DOHH2 (cell line): ENCODE data around the gene TRMT44.

Experiments used
- H3F3A ChIP-seq: fragments of 200-600 bp; sonication (generic), shearing (Covaris generic); 2 replicates; pipeline ENCODE4 v1.6.0; 2016; ENCODE audit warnings: antibody characterized with exemption, mild to moderate bottlenecking; ENCODE audit not compliant: control insufficient read depth, insufficient read depth
- H3K27ac ChIP-seq: fragments of 200-600 bp; sonication (generic); 2 replicates; pipeline ENCODE4 v1.5.1; 2014; ENCODE audit warnings: low read depth, mild to moderate bottlenecking, low read length, moderate library complexity
- H3K27me3 ChIP-seq: fragments of 200-600 bp; sonication (generic); 2 replicates; pipeline ENCODE4 v1.6.1; 2014; ENCODE audit warnings: mild to moderate bottlenecking, low read length, mixed read lengths; ENCODE audit not compliant: control insufficient read depth
- H3K36me3 ChIP-seq: fragments of 200-600 bp; sonication (generic); 2 replicates; pipeline ENCODE4 v1.6.1; 2014; ENCODE audit warnings: mild to moderate bottlenecking, low read length, moderate library complexity, mixed read lengths; ENCODE audit not compliant: control insufficient read depth
- H3K4me1 ChIP-seq: fragments of 200-600 bp; sonication (generic); 2 replicates; pipeline ENCODE4 v1.6.1; 2014; ENCODE audit warnings: mild to moderate bottlenecking, low read length, mixed read lengths; ENCODE audit not compliant: control insufficient read depth
- H3K4me2 ChIP-seq: fragments of 200-600 bp; sonication (generic); 2 replicates; pipeline ENCODE4 v1.6.0; 2014; ENCODE audit warnings: mild to moderate bottlenecking, low read length, moderate library complexity
- H3K4me3 ChIP-seq: fragments of 200-600 bp; sonication (generic); 2 replicates; pipeline ENCODE4 v1.5.1; 2014; ENCODE audit warnings: mild to moderate bottlenecking, low read length, mixed read lengths
- H3K79me2 ChIP-seq: fragments of 200-600 bp; sonication (generic); 2 replicates; pipeline ENCODE4 v1.6.1; 2014; ENCODE audit warnings: mild to moderate bottlenecking, low read length, mixed read lengths; ENCODE audit not compliant: control insufficient read depth
- H3K9me2 ChIP-seq: fragments of 200-600 bp; sonication (generic); replicated peaks from 2 replicates; pipeline ENCODE4 v1.6.1; 2014; ENCODE audit warnings: mild to moderate bottlenecking, low read length, mixed read lengths; ENCODE audit not compliant: control insufficient read depth
- H3K9me3 ChIP-seq: fragments of 200-600 bp; sonication (generic); 2 replicates; pipeline ENCODE4 v1.6.1; 2014; ENCODE audit warnings: antibody characterized with exemption, low read length, mixed read lengths; ENCODE audit not compliant: control insufficient read depth, insufficient read depth
- H4K20me1 ChIP-seq: fragments of 200-600 bp; sonication (generic); 2 replicates; pipeline ENCODE4 v1.6.0; 2014; ENCODE audit warnings: low read depth, mild to moderate bottlenecking, antibody characterized with exemption, low read length, moderate library complexity; ENCODE audit not compliant: control insufficient read depth, insufficient read depth
- CTCF ChIP-seq: fragments of 200-600 bp; sonication (generic); IDR thresholded peaks from one replicate; pipeline ENCODE4 v1.5.1; 2014; ENCODE audit warnings: antibody characterized with exemption, mild to moderate bottlenecking, low read depth, low read length; ENCODE audit not compliant: poor library complexity, severe bottlenecking
- EZH2phosphoT487 ChIP-seq: fragments of 200-600 bp; sonication (generic); IDR thresholded peaks from 2 replicates; pipeline ENCODE4 v1.6.1; 2017; ENCODE audit warnings: borderline replicate concordance, mild to moderate bottlenecking, antibody characterized with exemption, low read length, moderate library complexity, mixed read lengths

Gene TRMT44

DNA sequence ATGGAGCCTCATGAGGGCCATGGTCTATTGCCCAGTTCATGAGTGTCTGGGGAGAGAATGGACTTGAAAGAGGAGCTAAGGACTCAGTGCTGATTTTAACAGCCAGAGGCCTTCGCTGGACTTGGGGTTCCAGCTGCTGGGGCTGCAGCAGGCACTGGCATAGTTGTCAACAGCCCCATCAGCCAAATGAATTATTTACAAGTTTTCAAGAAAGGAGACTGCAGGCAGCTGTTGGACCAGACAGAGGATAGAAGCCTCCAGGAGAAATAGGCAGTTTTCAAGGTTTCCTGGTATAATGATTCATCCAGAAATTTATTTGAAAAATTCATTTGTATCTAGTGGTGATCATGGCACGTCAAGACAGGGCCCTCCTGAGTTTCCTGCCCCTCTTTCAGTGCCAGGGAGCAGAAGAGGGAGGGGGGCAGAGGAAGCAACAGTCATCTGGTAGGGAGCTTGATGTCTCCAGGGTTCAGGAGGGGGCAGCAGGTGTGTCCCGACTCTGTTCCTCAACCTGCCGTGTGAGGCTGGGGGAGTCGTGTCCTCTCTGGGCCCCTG, 76.5 kb downstream of the TRMT44 start:
- Histone ChIP-seq H3K9me2 (no peaks in the 10 kb centered on the region), H3K4me2 (no peak overlapping the region), H3K36me3 (no peaks in the 10 kb centered on the region), H4K20me1 (no peaks in the 10 kb centered on the region), H3F3A (no peaks in the 10 kb centered on the region), H3K27me3 (no peaks in the 10 kb centered on the region), H3K4me1 (no peaks in the 10 kb centered on the region), H3K27ac (no peak overlapping the region), H3K9me3 (no peaks in the 10 kb centered on the region), H3K4me3 (no peak overlapping the region), H3K79me2 (no peaks in the 10 kb centered on the region)
- no peak for TF ChIP-seq CTCF
- no peak for TF ChIP-seq EZH2phosphoT487

GRCh38 chr4:8517946-8518345, 77.4 kb downstream of the TRMT44 start:
- Histone ChIP-seq H3K4me1 (no peaks in the 10 kb centered on the region), H3K4me2 (no peak overlapping the region), H3F3A (no peaks in the 10 kb centered on the region), H3K79me2 (no peaks in the 10 kb centered on the region), H4K20me1 (no peaks in the 10 kb centered on the region), H3K27me3 (no peaks in the 10 kb centered on the region), H3K9me3 (no peaks in the 10 kb centered on the region), H3K27ac (no peak overlapping the region), H3K36me3 (no peaks in the 10 kb centered on the region), H3K4me3 (no peak overlapping the region), H3K9me2 (no peaks in the 10 kb centered on the region)
- TF ChIP-seq EZH2phosphoT487 (no peak), CTCF (no peak)

DNA sequence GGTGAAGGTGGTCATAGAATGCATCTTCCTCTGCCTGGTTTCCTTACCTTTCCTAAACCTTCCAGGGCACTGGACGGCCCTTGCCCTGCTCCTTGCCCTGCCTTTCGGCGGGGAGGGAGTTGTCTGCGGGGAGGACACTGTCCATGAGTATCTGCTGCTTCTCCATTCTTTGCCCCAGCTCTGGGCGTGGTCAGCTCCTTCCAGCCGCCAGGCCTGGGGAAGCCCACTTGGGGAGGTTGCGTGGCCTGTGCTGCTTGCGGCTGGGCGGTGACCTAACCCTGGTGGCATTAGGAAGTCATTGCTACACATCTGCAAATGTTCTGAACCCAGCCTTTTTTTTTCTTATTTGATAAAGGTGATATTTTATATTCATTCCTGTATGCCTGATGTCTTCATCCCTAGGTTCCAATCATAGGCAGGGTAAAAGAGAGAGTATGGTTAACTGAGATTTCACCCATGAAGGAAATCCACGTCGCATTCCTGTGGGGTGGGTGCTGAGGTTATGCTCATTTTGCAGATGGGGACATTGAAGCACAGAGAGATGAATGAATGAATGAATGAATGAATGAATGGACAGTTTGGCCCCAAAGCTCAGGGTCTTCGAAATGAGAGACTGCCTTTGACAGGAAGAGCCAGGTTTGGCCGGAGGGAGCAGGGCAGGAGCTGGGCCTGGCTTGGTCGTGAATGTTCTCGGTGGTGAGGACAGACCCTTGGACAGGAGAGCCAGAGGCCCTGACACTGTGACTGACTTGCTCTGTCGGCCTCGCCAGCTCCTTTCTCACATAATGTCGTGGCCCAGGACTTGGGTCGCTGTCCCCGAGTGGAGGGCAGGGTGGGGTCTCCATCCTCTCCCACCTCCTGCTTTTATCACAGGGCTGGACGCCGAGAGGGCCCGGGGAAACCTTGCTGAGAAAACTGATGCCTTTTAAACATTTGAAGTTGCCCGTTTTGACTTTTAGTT, 81.9 kb downstream of the TRMT44 start:
- H3K4me1 ChIP-seq = no peaks in the 10 kb centered on the region
- H3K4me2 ChIP-seq = no peak overlapping the region
- no peak for TF ChIP-seq CTCF
- no peak for TF ChIP-seq EZH2phosphoT487
- H4K20me1 ChIP-seq = no peaks in the 10 kb centered on the region
- no peaks in the 10 kb centered on the region for H3K9me2 ChIP-seq
- no peaks in the 10 kb centered on the region for H3F3A ChIP-seq
- H3K9me3 ChIP-seq = no peaks in the 10 kb centered on the region
- no peaks in the 10 kb centered on the region for H3K27me3 ChIP-seq
- H3K79me2 ChIP-seq = no peaks in the 10 kb centered on the region
- no peaks in the 10 kb centered on the region for H3K36me3 ChIP-seq
- H3K4me3 ChIP-seq = no peak overlapping the region
- no peak overlapping the region for H3K27ac ChIP-seq
